Measurements from ENCODE around the gene ITIH4. TPM values are rescaled to one million over a fixed set of nuclear protein-coding genes. Genes with fewer than 3 reads are reported as not detected.
"Not testable (repeated sequence)": the region's sequence is repeated elsewhere in the genome, so short reads cannot be mapped to it uniquely, and the experiment has no call there.

Gene ITIH4
- total RNA-seq, 1 donor from 2014 or later, result 2.8 TPM

DNA sequence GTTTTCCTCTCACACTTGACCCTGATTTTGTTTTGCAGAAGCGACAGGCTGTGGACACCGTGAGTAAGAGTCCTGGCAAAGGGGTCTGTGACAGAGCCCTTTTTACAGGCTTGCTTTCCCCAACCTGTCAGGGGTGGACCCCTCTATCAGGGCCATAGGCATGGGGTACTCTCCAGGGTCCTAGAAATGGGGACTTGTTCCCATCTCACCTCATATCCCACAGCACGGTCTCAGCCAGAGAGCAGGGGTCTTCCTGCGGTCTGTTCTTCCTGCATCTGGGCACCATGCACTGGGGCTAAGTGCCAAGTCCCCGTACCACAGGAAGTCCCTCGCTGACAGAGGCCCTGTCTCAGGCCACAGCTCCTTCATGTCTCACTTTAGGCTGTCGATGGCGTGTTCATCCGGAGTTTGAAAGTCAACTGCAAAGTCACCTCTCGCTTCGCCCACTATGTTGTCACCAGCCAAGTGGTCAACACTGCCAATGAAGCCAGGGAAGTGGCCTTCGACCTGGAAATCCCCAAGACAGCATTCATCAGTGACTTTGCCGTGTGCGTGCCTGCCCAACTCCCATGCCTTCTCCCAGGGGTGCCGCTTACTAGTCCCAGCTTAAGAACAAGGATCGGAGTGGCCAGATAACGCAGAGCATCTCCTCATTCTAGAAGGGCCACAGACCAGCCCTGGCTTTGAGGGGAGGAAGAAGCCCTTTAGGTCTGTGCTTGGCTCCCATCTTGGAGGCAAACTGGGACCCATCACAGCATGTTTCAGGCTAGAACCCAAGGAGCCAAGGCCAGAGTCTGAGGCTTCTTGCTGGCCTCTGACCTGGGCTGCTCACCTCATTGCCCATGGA is 52.3 kb downstream of the ITIH4 start:
- Histone ChIP-seq H3K4me3 (ENCODE audit: insufficient read depth, low read depth, low read length) (no peak overlapping the region), H3K9me3 (ENCODE audit: insufficient read depth, low read depth, low read length) (no peaks in the 10 kb centered on the region), H2AFZ (ENCODE audit: low read depth, low read length) (no peak overlapping the region), H3K79me2 (ENCODE audit: insufficient read depth, low read length) (no peaks in the 10 kb centered on the region), H4K20me1 (ENCODE audit: insufficient read depth, low read length) (no peaks in the 10 kb centered on the region), H3K4me1 (ENCODE audit: insufficient read depth, low read length) (no peaks in the 10 kb centered on the region), H3K36me3 (ENCODE audit: insufficient read depth, low read length) (no peaks in the 10 kb centered on the region), H3K9ac (ENCODE audit: low read length) (no peak overlapping the region), H3K27me3 (ENCODE audit: insufficient read depth, low read length) (peaks cover 11% of the 10 kb centered on the region), H3K4me2 (ENCODE audit: low read length) (no peak overlapping the region), H3K27ac (ENCODE audit: low read depth, low read length) (no peak overlapping the region)
- DNase-seq (ENCODE audit: low read depth) (no peak), FAIRE-seq (no peak)
- Mint-ChIP-seq H3K9me3 (ENCODE audit: unreplicated experiment) (no peaks in the 10 kb centered on the region), H3K27ac (ENCODE audit: unreplicated experiment) (no peak overlapping the region), H3K4me3 (ENCODE audit: unreplicated experiment) (no peak overlapping the region), H3K4me1 (ENCODE audit: low read depth, unreplicated experiment) (no peaks in the 10 kb centered on the region), H3K27me3 (ENCODE audit: low read depth, unreplicated experiment) (peaks cover 54% of the 10 kb centered on the region), H3K36me3 (ENCODE audit: low read depth, unreplicated experiment) (no peaks in the 10 kb centered on the region)
- no peak for TF ChIP-seq EZH2 (IDR thresholded peaks at IDR 0.05; ENCODE audit: insufficient read depth, low read length)

DNA sequence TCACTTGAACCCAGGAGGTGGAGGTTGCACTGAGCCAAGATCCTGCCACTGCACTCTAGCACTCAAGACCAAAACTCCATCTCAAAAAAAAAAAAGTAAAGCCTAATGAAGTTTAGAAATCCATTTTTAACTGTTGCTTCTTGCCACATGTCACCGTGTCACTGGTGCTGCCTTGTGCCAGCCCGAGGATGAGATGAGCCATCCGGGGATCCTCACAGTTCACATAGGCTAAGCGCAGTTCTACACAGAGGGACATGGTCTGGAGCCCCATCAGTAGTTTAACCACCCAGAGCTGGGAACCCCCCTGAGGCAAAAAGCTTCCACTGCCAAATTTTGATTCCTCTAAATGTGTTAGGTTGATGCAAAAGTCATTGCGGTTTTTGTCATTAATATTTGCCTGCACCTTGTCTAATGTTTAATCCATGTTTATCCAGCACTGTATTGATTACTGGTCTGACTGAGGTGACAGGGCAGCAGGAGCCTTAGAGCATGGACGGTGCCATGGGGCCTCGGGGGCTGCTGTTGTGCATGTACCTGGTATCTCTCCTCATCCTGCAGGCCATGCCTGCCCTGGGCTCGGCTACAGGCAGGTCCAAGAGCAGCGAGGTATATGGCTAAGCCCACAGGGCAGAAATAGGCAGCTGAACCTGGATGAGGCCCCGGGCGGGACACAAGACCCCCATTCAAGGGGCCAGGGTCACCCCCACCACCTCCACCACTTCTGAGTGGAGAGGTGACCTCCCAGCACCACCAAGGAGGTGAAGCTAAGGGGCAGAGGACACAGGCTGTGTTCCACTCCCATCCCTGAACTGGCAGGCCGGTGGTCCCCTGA is 53.1 kb downstream of the ITIH4 start, which contains the start of gene ITIH1:
Gene ITIH1 (plus strand): TSS at position 473 of the 832 bp plus-strand sequence. CDS start 17 bp downstream, at position 490.
- Histone ChIP-seq H4K20me1 (ENCODE audit: insufficient read depth, low read length) (no peaks in the 10 kb centered on the region), H3K9me3 (ENCODE audit: insufficient read depth, low read depth, low read length) (no peaks in the 10 kb centered on the region), H3K4me3 (ENCODE audit: insufficient read depth, low read depth, low read length) (no peak within 1 kb of the TSS), H3K79me2 (ENCODE audit: insufficient read depth, low read length) (no peaks in the 10 kb centered on the region), H3K27me3 (ENCODE audit: insufficient read depth, low read length) (peaks cover 8% of the 10 kb centered on the region), H3K4me2 (ENCODE audit: low read length) (no peak within 1 kb of the TSS), H3K27ac (ENCODE audit: low read depth, low read length) (no peak within 1 kb of the TSS), H2AFZ (ENCODE audit: low read depth, low read length) (no peak within 1 kb of the TSS), H3K4me1 (ENCODE audit: insufficient read depth, low read length) (no peaks in the 10 kb centered on the region), H3K36me3 (ENCODE audit: insufficient read depth, low read length) (no peaks in the 10 kb centered on the region), H3K9ac (ENCODE audit: low read length) (no peak within 1 kb of the TSS)
- no peak within 1 kb of the TSS for H3K27ac Mint-ChIP-seq (ENCODE audit: unreplicated experiment)
- DNase-seq (ENCODE audit: low read depth) (no peak), FAIRE-seq (no peak)
- H3K27me3 Mint-ChIP-seq (ENCODE audit: low read depth, unreplicated experiment), result peaks cover 46% of the 10 kb centered on the region
- no peaks in the 10 kb centered on the region for H3K36me3 Mint-ChIP-seq (ENCODE audit: low read depth, unreplicated experiment)
- H3K9me3 Mint-ChIP-seq (ENCODE audit: unreplicated experiment), result no peaks in the 10 kb centered on the region
- no peak within 1 kb of the TSS for H3K4me3 Mint-ChIP-seq (ENCODE audit: unreplicated experiment)
- no peaks in the 10 kb centered on the region for H3K4me1 Mint-ChIP-seq (ENCODE audit: low read depth, unreplicated experiment)
- TF ChIP-seq, protein P1, sequence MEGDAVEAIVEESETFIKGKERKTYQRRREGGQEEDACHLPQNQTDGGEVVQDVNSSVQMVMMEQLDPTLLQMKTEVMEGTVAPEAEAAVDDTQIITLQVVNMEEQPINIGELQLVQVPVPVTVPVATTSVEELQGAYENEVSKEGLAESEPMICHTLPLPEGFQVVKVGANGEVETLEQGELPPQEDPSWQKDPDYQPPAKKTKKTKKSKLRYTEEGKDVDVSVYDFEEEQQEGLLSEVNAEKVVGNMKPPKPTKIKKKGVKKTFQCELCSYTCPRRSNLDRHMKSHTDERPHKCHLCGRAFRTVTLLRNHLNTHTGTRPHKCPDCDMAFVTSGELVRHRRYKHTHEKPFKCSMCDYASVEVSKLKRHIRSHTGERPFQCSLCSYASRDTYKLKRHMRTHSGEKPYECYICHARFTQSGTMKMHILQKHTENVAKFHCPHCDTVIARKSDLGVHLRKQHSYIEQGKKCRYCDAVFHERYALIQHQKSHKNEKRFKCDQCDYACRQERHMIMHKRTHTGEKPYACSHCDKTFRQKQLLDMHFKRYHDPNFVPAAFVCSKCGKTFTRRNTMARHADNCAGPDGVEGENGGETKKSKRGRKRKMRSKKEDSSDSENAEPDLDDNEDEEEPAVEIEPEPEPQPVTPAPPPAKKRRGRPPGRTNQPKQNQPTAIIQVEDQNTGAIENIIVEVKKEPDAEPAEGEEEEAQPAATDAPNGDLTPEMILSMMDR (IDR thresholded peaks at IDR 0.05; ENCODE audit: insufficient read depth, low read depth, low read length), result no peak
- no peak for TF ChIP-seq EZH2 (IDR thresholded peaks at IDR 0.05; ENCODE audit: insufficient read depth, low read length)

DNA sequence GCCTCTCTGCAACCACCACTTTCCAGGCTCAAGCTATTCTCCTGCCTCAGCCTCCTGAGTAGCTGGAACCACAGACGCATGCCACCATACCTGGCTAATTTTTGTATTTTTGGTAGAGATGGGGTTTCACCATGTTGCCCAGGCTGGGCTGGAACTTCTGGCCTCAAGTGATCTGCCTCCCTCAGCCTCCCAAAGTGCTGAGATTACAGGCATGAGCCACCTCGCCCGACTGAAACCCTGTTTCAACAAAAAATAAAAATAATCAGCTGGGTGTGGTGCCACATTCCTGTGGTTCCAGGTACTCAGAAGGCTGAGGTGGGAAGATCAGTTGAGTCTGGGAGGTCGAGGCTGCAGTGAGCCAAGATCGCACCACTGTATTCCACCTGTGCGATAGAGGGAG is 54.0 kb downstream of the ITIH4 start:
- H3K9me3 Mint-ChIP-seq (ENCODE audit: unreplicated experiment); H3K4me3 Mint-ChIP-seq (ENCODE audit: unreplicated experiment); H2AFZ ChIP-seq (ENCODE audit: low read depth, low read length); H3K36me3 ChIP-seq (ENCODE audit: insufficient read depth, low read length); H4K20me1 ChIP-seq (ENCODE audit: insufficient read depth, low read length); H3K4me2 ChIP-seq (ENCODE audit: low read length); H3K4me1 Mint-ChIP-seq (ENCODE audit: low read depth, unreplicated experiment); H3K9me3 ChIP-seq (ENCODE audit: insufficient read depth, low read depth, low read length); H3K27me3 ChIP-seq (ENCODE audit: insufficient read depth, low read length); H3K36me3 Mint-ChIP-seq (ENCODE audit: low read depth, unreplicated experiment); H3K9ac ChIP-seq (ENCODE audit: low read length); H3K79me2 ChIP-seq (ENCODE audit: insufficient read depth, low read length); DNase-seq (ENCODE audit: low read depth); H3K27ac ChIP-seq (ENCODE audit: low read depth, low read length); H3K4me3 ChIP-seq (ENCODE audit: insufficient read depth, low read depth, low read length); FAIRE-seq; H3K4me1 ChIP-seq (ENCODE audit: insufficient read depth, low read length); H3K27ac Mint-ChIP-seq (ENCODE audit: unreplicated experiment): not testable (repeated sequence)
- peaks cover 38% of the 10 kb centered on the region for H3K27me3 Mint-ChIP-seq (ENCODE audit: low read depth, unreplicated experiment)

Measured in astrocyte (in vitro differentiated cells and primary cell).